SK-N-SH (cell line): Measurements from ENCODE around the gene P2RY6. TPM values are rescaled to one million over a fixed set of nuclear protein-coding genes. Genes with fewer than 3 reads are reported as not detected.
A peak's percentile ranks its signal among the peaks of the same experiment; 100 is the strongest.
"Not testable (repeated sequence)": the region's sequence is repeated elsewhere in the genome, so short reads cannot be mapped to it uniquely, and the experiment has no call there.

Experiments
- CTCF ChIA-PET: fragments of 300-600, 350-600 bp; formaldehyde crosslinking; extraction: SDS; loops from one replicate; lab custom pipeline; 2021; lab: Yijun Ruan, JAX
- POLR2A ChIA-PET: fragments of 350-600 bp; sonication (Branson Sonifier 250); formaldehyde crosslinking; extraction: SDS; loops from one replicate; lab custom pipeline; 2020; ENCODE audit warnings: antibody characterized with exemption, inconsistent platforms; lab: Yijun Ruan, JAX
- DNase-seq: peaks from one replicate; pipeline ENCODE4 v3.0.0; 2012
- H2AFZ ChIP-seq: fragments of 200-600 bp; sonication (generic); 2 replicates; pipeline ENCODE4 v1.8.1; 2016; ENCODE audit warnings: antibody characterized with exemption, mild to moderate bottlenecking, low read depth
- H3F3A ChIP-seq: fragments of 200-600 bp; sonication (generic); replicated peaks from 2 replicates; pipeline ENCODE3; 2016; ENCODE audit warnings: antibody characterized with exemption, mild to moderate bottlenecking; ENCODE audit not compliant: insufficient read depth
- H3K27ac ChIP-seq, 2 experiments: fragments of 200-500 bp in 1 of 2; fragments of 200-600 bp in 1 of 2; sonication (Bioruptor generic) in 1 of 2; sonication (generic), shearing (Covaris generic) in 1 of 2; 2 replicates each; pipeline versions ENCODE4 v1.5.1 to v1.6.1; 2014 to 2016; ENCODE audit warnings: low read depth in 2 of 2, inconsistent platforms in 1 of 2, low read length in 1 of 2, mild to moderate bottlenecking in 1 of 2, mixed read lengths in 1 of 2
- H3K27me3 ChIP-seq: fragments of 200-600 bp; sonication (generic), shearing (Covaris generic); 2 replicates; pipeline ENCODE4 v1.6.1; 2016; ENCODE audit warnings: mixed run types; ENCODE audit not compliant: insufficient read depth
- H3K36me3 ChIP-seq, 2 experiments: fragments of 200-500 bp in 1 of 2; fragments of 200-600 bp in 1 of 2; sonication (Bioruptor generic) in 1 of 2; sonication (generic) in 1 of 2; replicated peaks in 1 of 2; 2 replicates each; pipeline versions ENCODE3 to v1.5.1; 2014 to 2016; ENCODE audit warnings: low read length in 1 of 2, mild to moderate bottlenecking in 1 of 2; ENCODE audit not compliant: insufficient read depth in 2 of 2, control insufficient read depth in 1 of 2
- H3K4me1 ChIP-seq, 2 experiments: fragments of 200-500 bp in 1 of 2; fragments of 200-600 bp in 1 of 2; sonication (Bioruptor generic) in 1 of 2; sonication (generic), shearing (Covaris generic) in 1 of 2; 2 replicates each; pipeline versions ENCODE4 v1.5.1 to v1.6.1; 2014 to 2016; ENCODE audit warnings: low read depth in 1 of 2, low read length in 1 of 2, mixed run types in 1 of 2; ENCODE audit not compliant: insufficient read depth in 2 of 2, control insufficient read depth in 1 of 2
- H3K4me2 ChIP-seq: fragments of 200-600 bp; sonication (generic), shearing (Covaris generic); 2 replicates; pipeline ENCODE4 v1.6.1; 2017; ENCODE audit warnings: mixed run types
- H3K4me3 ChIP-seq, 2 experiments: fragments of 200-500 bp in 1 of 2; fragments of 200-600 bp in 1 of 2; sonication (Bioruptor generic) in 1 of 2; sonication (generic), shearing (Covaris generic) in 1 of 2; 2 replicates each; pipeline versions ENCODE4 v1.5.1 to v1.8.1; 2014 to 2016; ENCODE audit warnings: low read depth in 2 of 2, inconsistent platforms in 1 of 2, low read length in 1 of 2, mild to moderate bottlenecking in 1 of 2, mixed read lengths in 1 of 2, moderate library complexity in 1 of 2
- H3K79me2 ChIP-seq: fragments of 200-600 bp; sonication (generic); 2 replicates; pipeline ENCODE4 v1.8.1; 2017; ENCODE audit warnings: mild to moderate bottlenecking; ENCODE audit not compliant: insufficient read depth
- H3K9ac ChIP-seq: fragments of 200-600 bp; sonication (generic); 2 replicates; pipeline ENCODE4 v1.6.1; 2017; ENCODE audit warnings: mixed run types
- H3K9me2 ChIP-seq: fragments of 200-600 bp; sonication (generic); 2 replicates; pipeline ENCODE4 v1.6.1; 2017; ENCODE audit warnings: mixed run types
- H3K9me3 ChIP-seq: fragments of 200-600 bp; sonication (generic); 2 replicates; pipeline ENCODE4 v1.6.1; 2017; ENCODE audit warnings: mixed run types, mild to moderate bottlenecking, moderate library complexity
- H4K20me1 ChIP-seq: fragments of 200-600 bp; sonication (generic); 2 replicates; pipeline ENCODE4 v1.6.1; 2017; ENCODE audit warnings: mild to moderate bottlenecking, mixed run types; ENCODE audit not compliant: insufficient read depth
- CHD2 ChIP-seq: fragments of 150-350 bp; IDR thresholded peaks from 2 replicates; pipeline ENCODE4 v1.6.1; 2018; ENCODE audit warnings: low read length; ENCODE audit not compliant: partially characterized antibody
- EZH2phosphoT487 ChIP-seq: fragments of 200-600 bp; sonication (generic); IDR thresholded peaks from 2 replicates; pipeline ENCODE4 v1.6.1; 2017; ENCODE audit warnings: low read depth, mixed run types, mild to moderate bottlenecking, antibody characterized with exemption, moderate library complexity, borderline replicate concordance
- FOSL2 ChIP-seq: IDR thresholded peaks from 2 replicates; pipeline ENCODE4 v1.4.0; 2012; ENCODE audit warnings: low read depth, mild to moderate bottlenecking, moderate library complexity, borderline replicate concordance
- FOXJ3 ChIP-seq: sonication (generic); formaldehyde crosslinking; IDR thresholded peaks from 2 replicates; pipeline ENCODE4 v1.5.1; 2020; ENCODE audit warnings: mild to moderate bottlenecking, missing genetic modification reagents
- GATA2 ChIP-seq: sonication (generic); formaldehyde crosslinking; IDR thresholded peaks from 2 replicates; pipeline ENCODE4 v1.5.0; 2020; ENCODE audit warnings: mild to moderate bottlenecking, missing genetic modification reagents
- MAX ChIP-seq: IDR thresholded peaks from 2 replicates; pipeline ENCODE4 v1.4.0; 2012; ENCODE audit warnings: low read depth
- MXI1 ChIP-seq: IDR thresholded peaks from 2 replicates; pipeline ENCODE4 v1.6.1; 2012; ENCODE audit warnings: mild to moderate bottlenecking, low read depth, low read length, improper control_type of control experiment
- NFIC ChIP-seq: IDR thresholded peaks from 2 replicates; pipeline ENCODE4 v1.4.0; 2012; ENCODE audit warnings: borderline replicate concordance
- NRF1 ChIP-seq: IDR thresholded peaks from 2 replicates; pipeline ENCODE4 v1.6.1; 2012; ENCODE audit warnings: low read depth, mild to moderate bottlenecking, low read length
- POLR2AphosphoS5 ChIP-seq: IDR thresholded peaks from 2 replicates; pipeline ENCODE4 v1.6.1; 2012; ENCODE audit warnings: low read depth, low read length
- RAD21 ChIP-seq: IDR thresholded peaks from 2 replicates; pipeline ENCODE4 v1.6.1; 2012; ENCODE audit warnings: mild to moderate bottlenecking, low read length
- TCF12 ChIP-seq: IDR thresholded peaks from 2 replicates; pipeline ENCODE4 v1.4.0; 2012
- TEAD4 ChIP-seq: IDR thresholded peaks from 2 replicates; pipeline ENCODE4 v1.4.0; 2012; ENCODE audit warnings: mild to moderate bottlenecking, borderline replicate concordance; ENCODE audit not compliant: insufficient read depth
- ZBTB33 ChIP-seq: IDR thresholded peaks from 2 replicates; pipeline ENCODE4 v1.4.0; 2012; ENCODE audit warnings: low read depth, borderline replicate concordance
- WGBS: methylation state at CpG from one replicate; pipeline ENCODE4 v1.1.6; 2017; ENCODE audit warnings: low lambda C conversion rate; 5-methylcytosine and 5-hydroxymethylcytosine counted together
- polyA plus RNA-seq, 3 experiments: library from polyadenylated mRNA; depleted of rRNA; stranded (reverse); fragments of >200 nt; gene quantifications; 2 replicates each; pipeline ENCODE4 v1.2.3, GENCODE V29; 2012

The P2RY6 gene
- polyA plus RNA-seq, 1 of the 3 experiments (the other 2 are of a cell fraction), result 0.15 TPM

- TF ChIP-seq ZBTB33 (no peak), TEAD4 (no peak), TCF12 (no peak), NFIC (no peak), CHD2 (peak; percentile 37), POLR2AphosphoS5 (no peak), GATA2 (CRISPR knock-in tag) (no peak)
These were observed 1.2 kb downstream of the P2RY6 start (continued) for GRCh38 chr11:73273222-73273895.

- H3K36me3 ChIP-seq, H3K9me3 ChIP-seq, H3K27ac ChIP-seq, H2AFZ ChIP-seq, H3K9ac ChIP-seq, H3K79me2 ChIP-seq, H3K27me3 ChIP-seq, H3K4me2 ChIP-seq, H3K9me2 ChIP-seq, DNase-seq, H3K4me3 ChIP-seq, H4K20me1 ChIP-seq, H3F3A ChIP-seq: not testable (repeated sequence)
- peaks cover 3 to 56% of the 10 kb centered on the region in 2 experiments; a peak in 2 of 4 replicates for H3K4me1 ChIP-seq
- WGBS, result 93% methylated on average over 4 of the region's 4 CpGs
- ChIA-PET CTCF (interaction anchor here (0.6 to 15.0 kb wide), 11 partner anchors 12 to 596 kb away, joined by 3 to 179 read pairs (median 4); no protein-coding TSS in a partner anchor), POLR2A (interaction anchor here (0.9 kb wide), 1 partner anchor 13 kb away, joined by 4 read pairs; no protein-coding TSS in a partner anchor)
These were observed 2.1 kb downstream of the P2RY6 start for GRCh38 chr11:73274191-73274590.

- Histone ChIP-seq H3K9me2 (no peaks in the 10 kb centered on the region), H3K4me1 (peaks cover 3 to 49% of the 10 kb centered on the region in 2 experiments; a peak in 2 of 4 replicates), H3K27ac (peak overlapping the region in 1 of 2 experiments; percentile 34; a peak in 2 of 4 replicates), H3K4me3 (no peak overlapping the region), H2AFZ (no peak overlapping the region), H3F3A (no peaks in the 10 kb centered on the region), H3K79me2 (no peaks in the 10 kb centered on the region), H3K9me3 (no peaks in the 10 kb centered on the region), H3K9ac (no peak overlapping the region), H3K27me3 (no peaks in the 10 kb centered on the region), H3K4me2 (no peak overlapping the region), H4K20me1 (no peaks in the 10 kb centered on the region), H3K36me3 (no peaks in the 10 kb centered on the region)
- TF ChIP-seq MAX (no peak), FOXJ3 (CRISPR knock-in tag) (no peak), MXI1 (no peak), FOSL2 (no peak), RAD21 (no peak), NRF1 (no peak), TEAD4 (no peak), EZH2phosphoT487 (no peak)
- 90% methylated on average over 6 of the region's 11 CpGs for WGBS
- ChIA-PET POLR2A (interaction anchor here (0.6 to 0.9 kb wide), 2 partner anchors 13 to 502 kb away, joined by 3 to 4 read pairs; no protein-coding TSS in a partner anchor), CTCF (interaction anchor here (1.0 to 15.0 kb wide), 8 partner anchors 11 to 97 kb away, joined by 3 to 179 read pairs (median 4); no protein-coding TSS in a partner anchor)
- DNase-seq, result no peak
These were observed 2.7 kb downstream of the P2RY6 start for GRCh38 chr11:73274722-73275380.
